SU-DHL-6 (cell line): Measurements from ENCODE around the gene GINS1.

Source experiments
- H2AFZ ChIP-seq: fragments of 200-600 bp; sonication (generic); 2 replicates; pipeline ENCODE4 v1.6.1; 2014; ENCODE audit warnings: low read depth, mild to moderate bottlenecking, moderate library complexity, mixed read lengths, antibody characterized with exemption, low read length; ENCODE audit not compliant: severe bottlenecking
- H3F3A ChIP-seq: fragments of 200-600 bp; shearing (Covaris generic); 2 replicates; pipeline ENCODE4 v1.6.0; 2016; ENCODE audit warnings: antibody characterized with exemption, mild to moderate bottlenecking; ENCODE audit not compliant: insufficient read depth
- H3K27ac ChIP-seq: fragments of 200-600 bp; sonication (generic); 2 replicates; pipeline ENCODE4 v1.5.1; 2016; ENCODE audit warnings: low read depth, mild to moderate bottlenecking, low read length, moderate library complexity, mixed read lengths
- H3K27me3 ChIP-seq: fragments of 200-600 bp; sonication (generic), shearing (Covaris generic); 2 replicates; pipeline ENCODE4 v1.6.0; 2014; ENCODE audit warnings: mild to moderate bottlenecking, low read length
- H3K36me3 ChIP-seq: fragments of 200-600 bp; sonication (generic); 2 replicates; pipeline ENCODE4 v1.6.1; 2014; ENCODE audit warnings: mild to moderate bottlenecking, low read length, mixed read lengths
- H3K4me2 ChIP-seq: fragments of 300-600, 200-600 bp; shearing (Covaris generic), sonication (generic); 2 replicates; pipeline ENCODE4 v1.6.0; 2014; ENCODE audit warnings: low read length, low read depth, mild to moderate bottlenecking; ENCODE audit not compliant: poor library complexity, severe bottlenecking
- H3K4me3 ChIP-seq: fragments of 200-600 bp; sonication (generic); 2 replicates; pipeline ENCODE4 v1.5.1; 2014; ENCODE audit warnings: antibody characterized with exemption, low read length, mild to moderate bottlenecking, mixed read lengths; ENCODE audit not compliant: insufficient read depth, poor library complexity, severe bottlenecking
- H3K79me2 ChIP-seq: fragments of 200-600 bp; sonication (generic); 2 replicates; pipeline ENCODE4 v1.6.1; 2014; ENCODE audit warnings: mild to moderate bottlenecking, low read length, moderate library complexity; ENCODE audit not compliant: insufficient read depth
- H3K9ac ChIP-seq: fragments of 200-600 bp; sonication (generic); 2 replicates; pipeline ENCODE4 v1.7.0; 2014; ENCODE audit warnings: mild to moderate bottlenecking, low read length
- H3K9me2 ChIP-seq: fragments of 200-600 bp; sonication (generic); replicated peaks from 2 replicates; pipeline ENCODE4 v1.6.1; 2014; ENCODE audit warnings: low read length; ENCODE audit not compliant: insufficient read depth
- H3K9me3 ChIP-seq: fragments of 200-600 bp; sonication (generic); 2 replicates; pipeline ENCODE4 v1.6.1; 2014; ENCODE audit warnings: low read length, mixed read lengths; ENCODE audit not compliant: insufficient read depth
- H4K20me1 ChIP-seq: fragments of 200-600 bp; sonication (generic); 2 replicates; pipeline ENCODE4 v1.6.1; 2014; ENCODE audit warnings: low read depth, mild to moderate bottlenecking, antibody characterized with exemption, low read length, moderate library complexity, mixed read lengths
- EZH2phosphoT487 ChIP-seq: fragments of 200-600 bp; sonication (generic), shearing (Covaris generic); conservative IDR thresholded peaks from 2 replicates; pipeline ENCODE4 v1.6.1; 2018; ENCODE audit warnings: mild to moderate bottlenecking, antibody characterized with exemption, low read length, moderate library complexity, mixed read lengths
- TF ChIP-seq, protein P1 (sequence below): fragments of 200-600 bp; sonication (generic); IDR thresholded peaks from one replicate; pipeline ENCODE4 v1.5.1; 2017; ENCODE audit warnings: antibody characterized with exemption, mild to moderate bottlenecking, low read length, moderate library complexity; ENCODE audit not compliant: insufficient read depth, poor library complexity, severe bottlenecking

GINS1 gene

DNA sequence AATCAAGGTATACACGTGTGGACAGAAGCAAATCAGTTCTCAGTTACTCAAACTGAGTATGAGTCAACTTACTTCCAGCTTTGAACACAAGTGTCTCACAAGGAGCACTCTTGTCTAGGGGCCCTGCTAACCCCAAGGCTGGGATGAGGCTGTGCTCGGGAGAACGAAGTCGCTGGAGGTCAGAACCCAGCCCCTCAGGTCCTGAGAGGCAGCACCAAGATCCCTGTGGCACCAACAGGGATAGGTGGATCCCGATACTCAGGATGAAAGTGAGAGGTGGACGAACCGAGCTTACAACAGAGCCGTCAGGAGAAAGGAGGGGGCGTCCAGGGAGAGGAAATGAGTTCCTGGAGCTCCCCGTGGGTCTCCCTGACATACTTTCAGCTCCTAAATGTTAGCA is 85.7 kb downstream of the GINS1 start:
- Histone ChIP-seq H3K9me3 (no peaks in the 10 kb centered on the region), H4K20me1 (no peaks in the 10 kb centered on the region), H3K27ac (no peak overlapping the region), H3K9me2 (no peaks in the 10 kb centered on the region), H3K4me2 (no peak overlapping the region), H2AFZ (no peak overlapping the region), H3F3A (no peaks in the 10 kb centered on the region), H3K27me3 (no peaks in the 10 kb centered on the region), H3K9ac (no peak overlapping the region), H3K36me3 (no peaks in the 10 kb centered on the region), H3K79me2 (no peaks in the 10 kb centered on the region), H3K4me3 (no peak overlapping the region)
- TF ChIP-seq, protein P1, sequence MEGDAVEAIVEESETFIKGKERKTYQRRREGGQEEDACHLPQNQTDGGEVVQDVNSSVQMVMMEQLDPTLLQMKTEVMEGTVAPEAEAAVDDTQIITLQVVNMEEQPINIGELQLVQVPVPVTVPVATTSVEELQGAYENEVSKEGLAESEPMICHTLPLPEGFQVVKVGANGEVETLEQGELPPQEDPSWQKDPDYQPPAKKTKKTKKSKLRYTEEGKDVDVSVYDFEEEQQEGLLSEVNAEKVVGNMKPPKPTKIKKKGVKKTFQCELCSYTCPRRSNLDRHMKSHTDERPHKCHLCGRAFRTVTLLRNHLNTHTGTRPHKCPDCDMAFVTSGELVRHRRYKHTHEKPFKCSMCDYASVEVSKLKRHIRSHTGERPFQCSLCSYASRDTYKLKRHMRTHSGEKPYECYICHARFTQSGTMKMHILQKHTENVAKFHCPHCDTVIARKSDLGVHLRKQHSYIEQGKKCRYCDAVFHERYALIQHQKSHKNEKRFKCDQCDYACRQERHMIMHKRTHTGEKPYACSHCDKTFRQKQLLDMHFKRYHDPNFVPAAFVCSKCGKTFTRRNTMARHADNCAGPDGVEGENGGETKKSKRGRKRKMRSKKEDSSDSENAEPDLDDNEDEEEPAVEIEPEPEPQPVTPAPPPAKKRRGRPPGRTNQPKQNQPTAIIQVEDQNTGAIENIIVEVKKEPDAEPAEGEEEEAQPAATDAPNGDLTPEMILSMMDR = no peak
- TF ChIP-seq EZH2phosphoT487 = no peak

- no peaks in the 10 kb centered on the region for H3K79me2 ChIP-seq
- no peak overlapping the region for H3K4me2 ChIP-seq
- H3K36me3 ChIP-seq = no peaks in the 10 kb centered on the region
- no peaks in the 10 kb centered on the region for H3K9me2 ChIP-seq
- H3K27me3 ChIP-seq = no peaks in the 10 kb centered on the region
- H3K27ac ChIP-seq = no peak overlapping the region
- no peak overlapping the region for H3K9ac ChIP-seq
- H3K4me3 ChIP-seq = no peak overlapping the region
- no peaks in the 10 kb centered on the region for H3F3A ChIP-seq
- H4K20me1 ChIP-seq = no peaks in the 10 kb centered on the region
- no peak overlapping the region for H2AFZ ChIP-seq
- TF ChIP-seq, protein P1 = no peak
- no peak for TF ChIP-seq EZH2phosphoT487
- H3K9me3 ChIP-seq = no peaks in the 10 kb centered on the region
Observed at GRCh38 chr20:25493748-25494505, 86.5 kb downstream of the GINS1 start.

- Histone ChIP-seq H3K36me3 (no peaks in the 10 kb centered on the region), H2AFZ (no peak overlapping the region), H3K79me2 (no peaks in the 10 kb centered on the region), H4K20me1 (no peaks in the 10 kb centered on the region), H3K27ac (no peak overlapping the region), H3F3A (no peaks in the 10 kb centered on the region), H3K27me3 (no peaks in the 10 kb centered on the region), H3K4me3 (no peak overlapping the region), H3K4me2 (no peak overlapping the region), H3K9ac (no peak overlapping the region), H3K9me2 (no peaks in the 10 kb centered on the region), H3K9me3 (no peaks in the 10 kb centered on the region)
- no peak for TF ChIP-seq EZH2phosphoT487
- TF ChIP-seq, protein P1 = no peak
Observed at GRCh38 chr20:25494506-25495188, 87.2 kb downstream of the GINS1 start.
